H1 (cell line): ENCODE measurements around the gene RALGAPB. TPM values are rescaled to one million over a fixed set of nuclear protein-coding genes. Genes with fewer than 3 reads are reported as not detected.
"Not testable (repeated sequence)": the region's sequence is repeated elsewhere in the genome, so short reads cannot be mapped to it uniquely, and the experiment has no call there.

Experiments used
- CTCF ChIA-PET: fragments of 300-600 bp; sonication (Branson Sonifier 250); formaldehyde crosslinking; loops from one replicate; lab custom pipeline; 2021; ENCODE audit not compliant: partially characterized antibody; lab: Charles Lee
- POLR2A ChIA-PET: fragments of 300-600 bp; sonication (Branson Sonifier 250); formaldehyde crosslinking; loops from one replicate; lab custom pipeline; 2021; ENCODE audit warnings: inconsistent platforms; ENCODE audit not compliant: partially characterized antibody; lab: Charles Lee
- DNase-seq, 2 experiments: peaks; one replicate each; pipeline versions ENCODE4 v3.0.0 to v3.0.0-alpha.2; 2010 to 2022; ENCODE audit warnings: low spot score in 2 of 2, low read depth in 1 of 2, mixed read lengths in 1 of 2
- FAIRE-seq: peaks from 2 replicates; lab custom pipeline; 2011; peaks lifted over from hg19 to GRCh38; lab: Jason Lieb, UNC
- H2AFZ ChIP-seq: 2 replicates; pipeline ENCODE4 v1.8.1; 2012; ENCODE audit warnings: low read length, inconsistent platforms
- H2AK5ac ChIP-seq: 2 replicates; pipeline ENCODE4 v1.6.1; 2013; ENCODE audit warnings: low read depth, low read length
- H2BK120ac ChIP-seq: replicated peaks from 2 replicates; pipeline ENCODE3; 2013; ENCODE audit warnings: low read depth, low read length, inconsistent platforms
- H2BK12ac ChIP-seq: 2 replicates; pipeline ENCODE4 v1.6.1; 2013; ENCODE audit warnings: low read depth, low read length
- H2BK15ac ChIP-seq: 2 replicates; pipeline ENCODE4 v1.6.1; 2013; ENCODE audit warnings: low read length
- H2BK20ac ChIP-seq: 2 replicates; pipeline ENCODE4 v1.6.1; 2013; ENCODE audit warnings: low read length
- H2BK5ac ChIP-seq: 2 replicates; pipeline ENCODE4 v1.6.1; 2013; ENCODE audit warnings: low read depth, low read length
- H3K14ac ChIP-seq: 2 replicates; pipeline ENCODE4 v1.6.1; 2013; ENCODE audit warnings: inconsistent platforms; ENCODE audit not compliant: insufficient read length
- H3K18ac ChIP-seq: 2 replicates; pipeline ENCODE4 v1.6.1; 2013; ENCODE audit warnings: low read length; ENCODE audit errors: extremely low read depth
- H3K23ac ChIP-seq: 2 replicates; pipeline ENCODE4 v1.6.1; 2013; ENCODE audit warnings: inconsistent platforms; ENCODE audit not compliant: insufficient read length
- H3K23me2 ChIP-seq: 2 replicates; pipeline ENCODE4 v1.6.1; 2013; ENCODE audit warnings: low read depth, low read length
- H3K27ac ChIP-seq: 2 replicates; pipeline ENCODE4 v1.6.1; 2011; ENCODE audit warnings: low read depth, low read length, inconsistent platforms
- H3K27me3 ChIP-seq, 4 experiments: replicated peaks in 1 of 4; 1 replicate in 1 of 4; 2 replicates in 3 of 4; pipeline versions ENCODE4 v1.6.1 to v1.8.1; 2011 to 2013; ENCODE audit warnings: low read length in 3 of 4, mild to moderate bottlenecking in 3 of 4, inconsistent platforms in 2 of 4, mixed read lengths in 2 of 4, moderate library complexity in 1 of 4; ENCODE audit not compliant: control insufficient read depth in 3 of 4, insufficient read depth in 3 of 4; ENCODE audit errors: extremely low read depth in 1 of 4
- H3K36me3 ChIP-seq, 4 experiments: 2 replicates each; pipeline versions ENCODE4 v1.6.1 to v1.8.1; 2011 to 2013; ENCODE audit warnings: mild to moderate bottlenecking in 4 of 4, low read length in 3 of 4, moderate library complexity in 2 of 4, control low read depth in 1 of 4, inconsistent platforms in 1 of 4; ENCODE audit not compliant: insufficient read depth in 4 of 4, control insufficient read depth in 2 of 4
- H3K4ac ChIP-seq: replicated peaks from 2 replicates; pipeline ENCODE3; 2013; ENCODE audit warnings: low read length, low read depth, mixed read lengths, inconsistent platforms; ENCODE audit not compliant: insufficient read length
- H3K4me1 ChIP-seq, 4 experiments: replicated peaks in 1 of 4; 1 replicate in 1 of 4; 2 replicates in 3 of 4; pipeline versions ENCODE4 v1.6.1 to v1.8.1; 2011 to 2013; ENCODE audit warnings: low read length in 3 of 4, inconsistent platforms in 2 of 4, mixed read lengths in 1 of 4; ENCODE audit not compliant: insufficient read depth in 4 of 4, control insufficient read depth in 3 of 4
- H3K4me2 ChIP-seq, 2 experiments: 2 replicates each; pipeline versions ENCODE4 v1.6.1 to v1.8.1; 2011 to 2013; ENCODE audit warnings: low read depth in 2 of 2, low read length in 2 of 2, control low read depth in 1 of 2, inconsistent platforms in 1 of 2, mild to moderate bottlenecking in 1 of 2; ENCODE audit not compliant: insufficient read depth in 1 of 2
- H3K4me3 ChIP-seq, 4 experiments: fragments of 200-600, 300-600 bp in 1 of 4; sonication (generic), shearing (Covaris generic), sonication (Bioruptor Twin) in 1 of 4; 2 replicates each; pipeline versions ENCODE4 v1.5.1 to v1.8.1; 2011 to 2016; ENCODE audit warnings: low read length in 4 of 4, low read depth in 3 of 4, control low read depth in 2 of 4, inconsistent platforms in 2 of 4, mild to moderate bottlenecking in 2 of 4, mixed read lengths in 1 of 4, moderate library complexity in 1 of 4; ENCODE audit not compliant: insufficient read depth in 2 of 4; ENCODE audit errors: extremely low read depth in 1 of 4
- H3K56ac ChIP-seq: replicated peaks from 2 replicates; pipeline ENCODE3; 2013; ENCODE audit warnings: low read depth, mild to moderate bottlenecking, mixed read lengths, low read length, inconsistent platforms; ENCODE audit not compliant: insufficient read length
- H3K79me1 ChIP-seq: 2 replicates; pipeline ENCODE4 v1.6.1; 2013; ENCODE audit warnings: low read depth, low read length, control low read depth
- H3K79me2 ChIP-seq, 2 experiments: 2 replicates each; pipeline versions ENCODE4 v1.6.1 to v1.8.1; 2012 to 2013; ENCODE audit warnings: low read length in 2 of 2, mild to moderate bottlenecking in 2 of 2, inconsistent platforms in 1 of 2; ENCODE audit not compliant: insufficient read depth in 2 of 2, control insufficient read depth in 1 of 2
- H3K9ac ChIP-seq, 4 experiments: replicated peaks in 1 of 4; 1 replicate in 1 of 4; 2 replicates in 3 of 4; pipeline versions ENCODE4 v1.6.1 to v1.8.1; 2011 to 2013; ENCODE audit warnings: low read depth in 3 of 4, low read length in 3 of 4, control low read depth in 2 of 4, mild to moderate bottlenecking in 2 of 4, moderate library complexity in 2 of 4, inconsistent platforms in 1 of 4; ENCODE audit errors: extremely low read depth in 1 of 4
- H3K9me3 ChIP-seq, 2 experiments: 2 replicates each; pipeline versions ENCODE4 v1.6.1 to v1.8.1; 2012 to 2013; ENCODE audit warnings: mild to moderate bottlenecking in 2 of 2, moderate library complexity in 2 of 2, control low read depth in 1 of 2, inconsistent platforms in 1 of 2, low read depth in 1 of 2, low read length in 1 of 2, mixed read lengths in 1 of 2; ENCODE audit not compliant: insufficient read depth in 2 of 2
- H4K20me1 ChIP-seq, 2 experiments: replicated peaks in 1 of 2; 2 replicates each; pipeline versions ENCODE3 to v1.8.1; 2011 to 2013; ENCODE audit warnings: inconsistent platforms in 2 of 2, low read length in 2 of 2, mild to moderate bottlenecking in 1 of 2; ENCODE audit not compliant: insufficient read depth in 2 of 2, control insufficient read depth in 1 of 2
- H4K5ac ChIP-seq: 2 replicates; pipeline ENCODE4 v1.6.1; 2013; ENCODE audit warnings: low read length, low read depth, mixed read lengths, inconsistent platforms; ENCODE audit not compliant: insufficient read length
- H4K8ac ChIP-seq: 2 replicates; pipeline ENCODE4 v1.8.0; 2013; ENCODE audit warnings: mild to moderate bottlenecking, moderate library complexity, low read length, inconsistent platforms; ENCODE audit not compliant: insufficient read depth; ENCODE audit errors: extremely low read depth
- H4K91ac ChIP-seq: replicated peaks from 2 replicates; pipeline ENCODE3; 2013; ENCODE audit warnings: low read length, mixed read lengths, inconsistent platforms; ENCODE audit not compliant: insufficient read length
- WGBS, 2 experiments: shearing (Covaris generic) in 1 of 2; methylation state at CpG; one replicate each; pipeline versions ENCODE4 v1.1.6 to v1.1.7; 2013 to 2015; ENCODE audit warnings: low lambda C conversion rate in 2 of 2, mixed read lengths in 2 of 2, inconsistent platforms in 1 of 2, low coverage in 1 of 2, missing lambda C conversion rate in 1 of 2; ENCODE audit not compliant: insufficient replicate concordance in 2 of 2, insufficient coverage in 1 of 2, insufficient read length in 1 of 2; ENCODE audit errors: extremely low coverage in 1 of 2, missing lambda C conversion rate in 1 of 2; 5-methylcytosine and 5-hydroxymethylcytosine counted together
- polyA plus RNA-seq, 7 experiments: library from polyadenylated mRNA; depleted of rRNA in 3 of 7; stranded (reverse) in 5 of 7; unstranded in 2 of 7; fragments of >200 nt in 5 of 7; fragments of 200-250 nt in 2 of 7; gene quantifications; 1 replicate in 5 of 7; 2 replicates in 1 of 7; 4 replicates in 1 of 7; pipeline versions ENCODE4 v1.2.1 to v1.2.3, GENCODE V29; 2011 to 2013; ENCODE audit warnings: missing spikeins in 2 of 7, mixed read lengths in 2 of 7
- total RNA-seq: library from RNA; stranded (reverse); fragmentation: NEBNext Ultra II Directional; extraction: Animal tissue kit (Norgen Biotek cat#: 25700); gene quantifications from 2 replicates; pipeline ENCODE4 v1.2.1, GENCODE V29; 2021

The RALGAPB gene
- total and polyA plus RNA-seq, 2 of the 8 experiments (the other 6 are each of a cell fraction or from before 2014, with no cell fraction given) = 10.6 to 35.1 TPM

DNA sequence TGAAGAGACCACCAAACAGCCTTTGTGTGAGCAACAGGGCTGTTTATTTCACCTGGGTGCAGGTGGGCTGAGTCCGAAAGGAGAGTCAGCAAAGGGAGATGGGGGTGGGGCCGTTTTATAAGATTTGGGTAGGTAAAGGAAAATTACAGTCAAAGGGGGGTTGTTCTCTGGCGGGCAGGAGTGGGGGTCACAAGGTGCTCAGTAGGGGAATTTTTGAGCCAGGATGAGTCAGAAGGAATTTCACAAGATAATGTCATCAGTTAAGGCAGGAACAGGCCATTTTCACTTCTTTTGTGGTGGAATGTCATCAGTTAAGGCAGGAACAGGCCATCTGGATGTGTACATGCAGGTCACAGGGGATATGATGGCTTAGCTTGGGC, 119.8 kb downstream of the RALGAPB start:
- H2AK5ac ChIP-seq, H3K9ac ChIP-seq, H2BK5ac ChIP-seq, H3K9me3 ChIP-seq, H3K79me2 ChIP-seq, H3K56ac ChIP-seq, H3K27me3 ChIP-seq, H3K4me2 ChIP-seq, H3K36me3 ChIP-seq, H3K27ac ChIP-seq, H3K23ac ChIP-seq, H3K4me3 ChIP-seq, H3K14ac ChIP-seq, H4K20me1 ChIP-seq, H3K79me1 ChIP-seq, FAIRE-seq, H2BK15ac ChIP-seq, H4K8ac ChIP-seq, DNase-seq, H3K18ac ChIP-seq, H2BK120ac ChIP-seq, H4K91ac ChIP-seq, CTCF ChIA-PET, H3K4ac ChIP-seq, H4K5ac ChIP-seq, H2AFZ ChIP-seq, H2BK12ac ChIP-seq, POLR2A ChIA-PET, H3K4me1 ChIP-seq, H2BK20ac ChIP-seq: not testable (repeated sequence)
- WGBS, 2 experiments = 77% methylated on average over 3 of the region's 3 CpGs; no CpG with 5 or more reads in 1 of the 2 experiments
- H3K23me2 ChIP-seq = peaks cover 11% of the 10 kb centered on the region

DNA sequence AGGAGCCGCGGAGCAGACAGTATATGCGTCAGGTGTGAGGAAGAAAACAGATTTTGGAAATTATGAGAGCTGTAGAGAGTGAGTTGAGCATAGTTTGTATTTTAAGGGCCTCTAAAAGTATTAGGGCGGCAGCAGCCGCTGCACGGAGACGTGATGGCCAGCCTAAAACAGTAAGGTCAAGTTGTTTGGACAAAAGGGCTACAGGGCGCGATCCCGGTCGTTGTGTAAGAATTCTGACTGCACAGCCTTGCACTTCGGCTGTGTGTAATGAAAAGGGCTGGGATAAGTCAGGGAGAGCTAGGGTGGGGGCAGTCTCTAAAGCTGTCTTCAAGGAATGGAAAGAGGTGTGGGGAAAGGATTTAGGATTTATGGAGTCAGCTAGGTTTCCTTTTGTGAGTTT, 121.6 kb downstream of the RALGAPB start:
- H3K36me3 ChIP-seq, H3K56ac ChIP-seq, H3K4me3 ChIP-seq, H3K27ac ChIP-seq, H2BK5ac ChIP-seq, FAIRE-seq, H3K9ac ChIP-seq, H4K91ac ChIP-seq, H3K9me3 ChIP-seq, H3K23ac ChIP-seq, H3K4ac ChIP-seq, H2BK120ac ChIP-seq, H2BK12ac ChIP-seq, H4K20me1 ChIP-seq, H3K4me2 ChIP-seq, H3K27me3 ChIP-seq, DNase-seq, H2AK5ac ChIP-seq, H3K14ac ChIP-seq, H4K5ac ChIP-seq, H3K79me2 ChIP-seq, H4K8ac ChIP-seq, H2BK15ac ChIP-seq, H2BK20ac ChIP-seq, H2AFZ ChIP-seq, POLR2A ChIA-PET, H3K79me1 ChIP-seq, H3K18ac ChIP-seq: not testable (repeated sequence)
- 97% methylated on average over 10 of the region's 12 CpGs; no CpG with 5 or more reads in 1 of the 2 experiments for whole genome bisulfite sequencing, 2 experiments
- Histone ChIP-seq H3K4me1 (peaks cover 0 to 10% (median 4%) of the 10 kb centered on the region in 4 experiments; a peak in 4 of 7 replicates), H3K23me2 (peaks cover 11% of the 10 kb centered on the region)
- CTCF ChIA-PET = interaction anchor here (1.1 kb wide), 1 partner anchor 17 kb away, joined by 3 read pairs; no protein-coding TSS in a partner anchor
